ENCODE results near the gene TBX20.
"Not testable (repeated sequence)": the region's sequence is repeated elsewhere in the genome, so short reads cannot be mapped to it uniquely, and the experiment has no call there.

TBX20 gene

GRCh38 chr7:35241884-35242283 lies 12.0 kb downstream of the TBX20 start:
- TF ChIP-seq CTCF (IDR thresholded peaks at IDR 0.05; ENCODE audit: extremely low read depth, insufficient read depth, missing control alignments): no peak
- DNase-seq (ENCODE audit: low spot score): no peak
- in situ Hi-C loops (cut with MboI; ENCODE audit: low pct_unique_long_range_greater_than_20kb, low sequenced_read_pairs, unreplicated experiment): no loop called here

GRCh38 chr7:35241436-35241835 lies 12.5 kb downstream of the TBX20 start:
- in situ Hi-C loops (cut with MboI; ENCODE audit: low pct_unique_long_range_greater_than_20kb, low sequenced_read_pairs, unreplicated experiment): no loop called here
- DNase-seq (ENCODE audit: low spot score): no peak
- no peak for TF ChIP-seq CTCF (IDR thresholded peaks at IDR 0.05; ENCODE audit: extremely low read depth, insufficient read depth, missing control alignments)

- in situ Hi-C loops (cut with MboI; ENCODE audit: low pct_unique_long_range_greater_than_20kb, low sequenced_read_pairs, unreplicated experiment); DNase-seq (ENCODE audit: low spot score): not testable (repeated sequence)
Measured at GRCh38 chr7:35241008-35241407, 12.9 kb downstream of the TBX20 start.

GRCh38 chr7:35238456-35238855 lies 15.4 kb downstream of the TBX20 start:
- in situ Hi-C loops (cut with MboI; ENCODE audit: low pct_unique_long_range_greater_than_20kb, low sequenced_read_pairs, unreplicated experiment); DNase-seq (ENCODE audit: low spot score): not testable (repeated sequence)

- TF ChIP-seq CTCF (IDR thresholded peaks at IDR 0.05; ENCODE audit: extremely low read depth, insufficient read depth, missing control alignments): no peak
- no peak for DNase-seq (ENCODE audit: low spot score)
Measured at GRCh38 chr7:35232994-35233393, 20.9 kb downstream of the TBX20 start.

GRCh38 chr7:35231221-35231620 lies 22.7 kb downstream of the TBX20 start:
- DNase-seq (ENCODE audit: low spot score); in situ Hi-C loops (cut with MboI; ENCODE audit: low pct_unique_long_range_greater_than_20kb, low sequenced_read_pairs, unreplicated experiment): not testable (repeated sequence)

More at GRCh38 chr7:35232994-35233393, 20.9 kb downstream of the TBX20 start:
- in situ Hi-C loops (cut with MboI; ENCODE audit: low pct_unique_long_range_greater_than_20kb, low sequenced_read_pairs, unreplicated experiment): no loop called here

- in situ Hi-C loops (cut with MboI; ENCODE audit: low pct_unique_long_range_greater_than_20kb, low sequenced_read_pairs, unreplicated experiment); DNase-seq (ENCODE audit: low spot score): not testable (repeated sequence)
Measured at GRCh38 chr7:35229116-35229780, 24.7 kb downstream of the TBX20 start.

- in situ Hi-C loops (cut with MboI; ENCODE audit: low pct_unique_long_range_greater_than_20kb, low sequenced_read_pairs, unreplicated experiment): not testable (repeated sequence)
Measured at GRCh38 chr7:35228496-35229051, 25.3 kb downstream of the TBX20 start.

GRCh38 chr7:35227438-35227837 lies 26.5 kb downstream of the TBX20 start:
- in situ Hi-C loops (cut with MboI; ENCODE audit: low pct_unique_long_range_greater_than_20kb, low sequenced_read_pairs, unreplicated experiment); DNase-seq (ENCODE audit: low spot score): not testable (repeated sequence)

More at GRCh38 chr7:35228496-35229051, 25.3 kb downstream of the TBX20 start:
- not testable (repeated sequence) for DNase-seq (ENCODE audit: low spot score)

GRCh38 chr7:35222445-35222844 lies 31.5 kb downstream of the TBX20 start:
- in situ Hi-C loops (cut with MboI; ENCODE audit: low pct_unique_long_range_greater_than_20kb, low sequenced_read_pairs, unreplicated experiment); DNase-seq (ENCODE audit: low spot score): not testable (repeated sequence)

- in situ Hi-C loops (cut with MboI; ENCODE audit: low pct_unique_long_range_greater_than_20kb, low sequenced_read_pairs, unreplicated experiment); DNase-seq (ENCODE audit: low spot score): not testable (repeated sequence)
Measured at GRCh38 chr7:35220176-35220575, 33.7 kb downstream of the TBX20 start.

GRCh38 chr7:35216033-35216432 lies 37.9 kb downstream of the TBX20 start:
- DNase-seq (ENCODE audit: low spot score): not testable (repeated sequence)

GRCh38 chr7:35215063-35215462 lies 38.8 kb downstream of the TBX20 start:
- in situ Hi-C loops (cut with MboI; ENCODE audit: low pct_unique_long_range_greater_than_20kb, low sequenced_read_pairs, unreplicated experiment); DNase-seq (ENCODE audit: low spot score): not testable (repeated sequence)

More at GRCh38 chr7:35216033-35216432, 37.9 kb downstream of the TBX20 start:
- in situ Hi-C loops (cut with MboI; ENCODE audit: low pct_unique_long_range_greater_than_20kb, low sequenced_read_pairs, unreplicated experiment): not testable (repeated sequence)

GRCh38 chr7:35206924-35207323 lies 47.0 kb downstream of the TBX20 start:
- in situ Hi-C loops (cut with MboI; ENCODE audit: low pct_unique_long_range_greater_than_20kb, low sequenced_read_pairs, unreplicated experiment): not testable (repeated sequence)

GRCh38 chr7:35204850-35205249 lies 49.0 kb downstream of the TBX20 start:
- DNase-seq (ENCODE audit: low spot score); in situ Hi-C loops (cut with MboI; ENCODE audit: low pct_unique_long_range_greater_than_20kb, low sequenced_read_pairs, unreplicated experiment): not testable (repeated sequence)

More at GRCh38 chr7:35206924-35207323, 47.0 kb downstream of the TBX20 start:
- DNase-seq (ENCODE audit: low spot score): not testable (repeated sequence)

All from GM13977 (cell line).